ENCODE measurements around the gene ZMYND10.

Gene ZMYND10

GRCh38 chr3:50299638-50299928 is 45.9 kb downstream of the ZMYND10 start:
- intact Hi-C loops (cut with DNase I) = no loop called here

GRCh38 chr3:50298836-50299637 is 46.5 kb downstream of the ZMYND10 start, which contains the start of the genes HYAL3 and NAA80:
HYAL3 (minus strand) TSS chr3:50299405; CDS start chr3:50295602, 3,803 bp downstream.
NAA80 (minus strand) TSS chr3:50299405; CDS start chr3:50297463, 1,942 bp downstream.
- intact Hi-C loops (cut with DNase I) = no loop called here
- DNase-seq = peak; percentile 98 to 100 (median 100)

More at GRCh38 chr3:50299638-50299928, 45.9 kb downstream of the ZMYND10 start:
- no peak for DNase-seq

GRCh38 chr3:50297896-50298725 is 47.4 kb downstream of the ZMYND10 start:
- intact Hi-C loops (cut with DNase I) = no loop called here
- DNase-seq = peak in 2 of 42 donors; percentile 20

- no peak for DNase-seq
- intact Hi-C loops (cut with DNase I) = no loop called here
These were observed 48.2 kb downstream of the ZMYND10 start for GRCh38 chr3:50297384-50297775.

- intact Hi-C loops (cut with DNase I) = no loop called here
- no peak for DNase-seq
These were observed 48.7 kb downstream of the ZMYND10 start for GRCh38 chr3:50296721-50297383.

GRCh38 chr3:50295553-50296431 is 49.7 kb downstream of the ZMYND10 start:
- intact Hi-C loops (cut with DNase I) = no loop called here
- peak in 27 of 42 donors; percentile 37 to 86 (median 60) for DNase-seq

GRCh38 chr3:50294492-50295403 is 50.8 kb downstream of the ZMYND10 start:
- intact Hi-C loops (cut with DNase I) = loop anchor here (5.0 kb wide), 1 partner anchor 33 kb away; the partner anchor contains the start of gene TUSC2
- DNase-seq = no peak

GRCh38 chr3:50294089-50294488 is 51.4 kb downstream of the ZMYND10 start:
- intact Hi-C loops (cut with DNase I) = loop anchor here (5.0 kb wide), 1 partner anchor 33 kb away; the partner anchor contains the start of gene TUSC2
- DNase-seq = no peak

- intact Hi-C loops (cut with DNase I) = loop anchor here (5.0 kb wide), 1 partner anchor 34 kb away; the partner anchor contains the start of gene TUSC2
- DNase-seq = no peak
These were observed 52.3 kb downstream of the ZMYND10 start for GRCh38 chr3:50293079-50293801.

- intact Hi-C loops (cut with DNase I) = loop anchor here (5.0 kb wide), 1 partner anchor 35 kb away; the partner anchor contains the start of gene TUSC2
- DNase-seq = peak; percentile 97 to 99 (median 98)
These were observed 53.1 kb downstream of the ZMYND10 start, which contains the start of gene IFRD2 for GRCh38 chr3:50292159-50293078. IFRD2 (minus strand) TSS chr3:50292429; CDS start chr3:50292274, 155 bp downstream.
